ENCODE data around the gene CLEC16A. TPM values are rescaled to one million over a fixed set of nuclear protein-coding genes. Genes with fewer than 3 reads are reported as not detected.
"Not testable (repeated sequence)": the region's sequence is repeated elsewhere in the genome, so short reads cannot be mapped to it uniquely, and the experiment has no call there.

CLEC16A gene
- total RNA-seq, 1 donor from 2014 or later: 57.6 TPM

DNA sequence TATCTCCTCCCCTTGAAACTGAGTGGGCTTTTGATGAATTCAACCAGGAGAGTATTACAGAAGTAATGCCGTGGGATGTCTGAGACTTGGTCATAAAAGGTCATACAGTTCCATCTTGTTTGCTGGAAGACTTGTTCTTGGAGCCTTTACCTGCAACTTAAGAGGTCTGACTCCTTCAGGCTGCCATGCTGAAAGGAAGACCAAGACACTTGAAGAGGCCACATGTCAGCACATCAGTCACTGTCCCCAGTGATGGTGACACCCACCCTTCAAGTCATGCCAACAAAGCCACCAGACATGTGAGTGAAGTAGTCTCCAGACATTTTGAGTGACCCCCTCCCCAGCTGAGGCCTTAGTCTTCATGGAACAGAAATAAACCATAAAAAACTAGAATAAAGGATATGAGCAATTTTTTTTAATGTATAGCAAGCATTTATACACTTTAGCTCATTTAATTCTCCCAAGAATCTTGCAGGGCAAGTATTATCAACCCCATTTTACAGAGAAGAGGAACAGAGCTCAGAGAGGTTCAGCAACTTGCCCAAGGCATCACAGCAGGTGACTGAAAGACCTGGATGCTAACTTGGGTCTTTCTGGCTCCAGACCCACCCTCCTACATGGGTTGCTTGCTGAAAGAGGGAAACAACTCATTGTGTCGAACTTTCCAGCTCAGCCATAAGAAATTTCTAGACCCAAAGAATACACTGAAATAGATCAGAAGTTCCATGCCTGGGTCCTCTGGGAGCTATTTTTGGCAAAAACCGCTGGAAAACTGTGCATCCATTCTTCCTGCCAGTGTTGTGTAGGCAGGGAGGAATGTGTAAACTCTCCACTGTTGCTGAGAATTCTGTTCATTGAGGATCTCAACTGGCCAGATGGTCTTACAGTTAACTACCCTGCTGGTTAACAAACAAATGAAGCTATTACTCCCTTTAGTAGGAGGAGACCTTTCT, 273.6 kb downstream of the CLEC16A start:
- Mint-ChIP-seq H3K36me3 (ENCODE audit: low read depth) (no peaks in the 10 kb centered on the region), H3K4me1 (peaks cover 12% of the 10 kb centered on the region), H3K9me3 (peaks cover 9% of the 10 kb centered on the region), H3K4me3 (no peak overlapping the region), H3K27me3 (no peaks in the 10 kb centered on the region), H3K27ac (no peak overlapping the region)
- POLR2A ChIA-PET: interaction anchor here (0.6 to 1.6 kb wide), 3 partner anchors 9 to 134 kb away, joined by 3 to 6 read pairs (median 3); no protein-coding TSS in a partner anchor
- intact Hi-C loops (cut with micrococcal nuclease): no loop called here
- no peak for ATAC-seq (ENCODE audit: low read depth)
- CTCF ChIA-PET: interaction anchor here (0.9 to 1.8 kb wide), 3 partner anchors 10 to 38 kb away, joined by 3 to 7 read pairs (median 4); partner anchors contain the start of gene SOCS1
- TF ChIP-seq, protein P1, sequence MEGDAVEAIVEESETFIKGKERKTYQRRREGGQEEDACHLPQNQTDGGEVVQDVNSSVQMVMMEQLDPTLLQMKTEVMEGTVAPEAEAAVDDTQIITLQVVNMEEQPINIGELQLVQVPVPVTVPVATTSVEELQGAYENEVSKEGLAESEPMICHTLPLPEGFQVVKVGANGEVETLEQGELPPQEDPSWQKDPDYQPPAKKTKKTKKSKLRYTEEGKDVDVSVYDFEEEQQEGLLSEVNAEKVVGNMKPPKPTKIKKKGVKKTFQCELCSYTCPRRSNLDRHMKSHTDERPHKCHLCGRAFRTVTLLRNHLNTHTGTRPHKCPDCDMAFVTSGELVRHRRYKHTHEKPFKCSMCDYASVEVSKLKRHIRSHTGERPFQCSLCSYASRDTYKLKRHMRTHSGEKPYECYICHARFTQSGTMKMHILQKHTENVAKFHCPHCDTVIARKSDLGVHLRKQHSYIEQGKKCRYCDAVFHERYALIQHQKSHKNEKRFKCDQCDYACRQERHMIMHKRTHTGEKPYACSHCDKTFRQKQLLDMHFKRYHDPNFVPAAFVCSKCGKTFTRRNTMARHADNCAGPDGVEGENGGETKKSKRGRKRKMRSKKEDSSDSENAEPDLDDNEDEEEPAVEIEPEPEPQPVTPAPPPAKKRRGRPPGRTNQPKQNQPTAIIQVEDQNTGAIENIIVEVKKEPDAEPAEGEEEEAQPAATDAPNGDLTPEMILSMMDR (IDR thresholded peaks at IDR 0.05): no peak
- no peak for DNase-seq

DNA sequence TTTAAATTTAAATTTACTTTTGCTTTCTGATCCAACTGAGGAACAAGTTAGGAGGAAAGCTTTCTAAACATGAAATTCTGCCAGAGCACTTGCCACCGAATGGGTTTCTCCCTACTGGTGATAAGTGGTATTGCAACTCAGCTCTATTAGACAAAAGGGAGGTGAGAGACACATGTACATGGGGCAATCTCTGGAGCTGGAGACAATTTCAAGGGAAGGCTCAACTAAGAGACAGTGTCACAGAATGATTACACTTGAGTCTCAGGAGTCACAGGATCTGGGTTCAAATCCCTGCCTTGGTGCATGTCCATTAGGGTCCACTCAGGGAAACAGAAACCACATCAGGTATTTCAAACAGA, 274.2 kb downstream of the CLEC16A start:
- H3K4me3 Mint-ChIP-seq: no peak overlapping the region
- H3K36me3 Mint-ChIP-seq (ENCODE audit: low read depth): no peaks in the 10 kb centered on the region
- intact Hi-C loops (cut with micrococcal nuclease): no loop called here
- no peak overlapping the region for H3K27ac Mint-ChIP-seq
- TF ChIP-seq, protein P1 (IDR thresholded peaks at IDR 0.05): no peak
- peaks cover 9% of the 10 kb centered on the region for H3K9me3 Mint-ChIP-seq
- no peaks in the 10 kb centered on the region for H3K27me3 Mint-ChIP-seq
- peaks cover 12% of the 10 kb centered on the region for H3K4me1 Mint-ChIP-seq
- POLR2A ChIA-PET: interaction anchor here (0.6 to 1.6 kb wide), 3 partner anchors 9 to 133 kb away, joined by 3 to 6 read pairs (median 3); no protein-coding TSS in a partner anchor
- CTCF ChIA-PET: interaction anchor here (0.9 to 1.8 kb wide), 3 partner anchors 11 to 37 kb away, joined by 3 to 7 read pairs (median 4); partner anchors contain the start of gene SOCS1
- DNase-seq (no peak), ATAC-seq (ENCODE audit: low read depth) (no peak)

DNA sequence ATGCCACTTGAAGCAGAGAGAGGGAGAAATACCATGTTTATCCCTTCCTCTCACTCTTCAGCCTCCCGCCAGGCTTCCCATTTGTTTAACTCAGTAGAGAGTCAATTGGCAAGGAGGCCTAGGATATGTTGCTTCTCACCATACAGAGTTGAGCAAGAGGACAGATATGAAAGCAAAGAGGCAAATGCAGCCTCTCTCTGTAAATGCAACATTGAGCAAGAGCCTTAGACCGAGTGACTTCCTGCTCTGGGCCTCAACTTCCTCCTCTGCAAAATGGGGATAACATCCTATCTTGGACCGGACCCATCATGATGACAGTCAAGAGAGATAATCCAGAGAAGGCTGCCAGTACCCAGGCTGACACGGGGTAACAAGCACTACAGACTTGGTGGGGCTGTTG, 274.8 kb downstream of the CLEC16A start:
- CTCF ChIA-PET: interaction anchor here (1.3 to 1.8 kb wide), 2 partner anchors 11 to 36 kb away, joined by 4 to 7 read pairs; partner anchors contain the start of gene SOCS1
- no peak for ATAC-seq (ENCODE audit: low read depth)
- POLR2A ChIA-PET: interaction anchor here (1.3 to 1.6 kb wide), 2 partner anchors 10 to 12 kb away, joined by 3 to 6 read pairs; no protein-coding TSS in a partner anchor

DNA sequence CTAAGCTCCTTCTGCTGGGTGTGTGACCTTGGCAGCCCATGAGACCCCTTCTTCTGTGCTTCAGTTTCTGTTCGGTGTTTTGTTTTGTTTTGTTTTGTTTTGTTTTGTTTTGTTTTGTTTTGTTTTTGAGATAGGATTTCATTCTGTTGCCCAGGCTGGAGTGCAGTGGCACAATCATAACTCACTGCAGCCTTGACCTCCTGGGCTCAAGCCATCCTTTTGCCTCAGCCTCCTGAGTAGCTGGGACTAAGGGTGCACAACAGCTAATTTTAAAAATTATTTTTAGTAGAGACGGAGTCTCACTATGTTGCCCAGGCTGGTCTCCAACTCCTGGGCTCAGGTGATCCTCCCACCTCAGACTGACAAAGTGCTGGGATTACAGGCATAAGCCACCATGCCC, 276.1 kb downstream of the CLEC16A start:
- intact Hi-C loops (cut with micrococcal nuclease); H3K36me3 Mint-ChIP-seq (ENCODE audit: low read depth); ATAC-seq (ENCODE audit: low read depth); H3K27me3 Mint-ChIP-seq; DNase-seq; H3K4me3 Mint-ChIP-seq; H3K27ac Mint-ChIP-seq; CTCF ChIA-PET; H3K9me3 Mint-ChIP-seq: not testable (repeated sequence)
- H3K4me1 Mint-ChIP-seq: peaks cover 29% of the 10 kb centered on the region
- POLR2A ChIA-PET: interaction anchor here (0.6 kb wide), 1 partner anchor 99 kb away, joined by 9 read pairs; no protein-coding TSS in a partner anchor

More for the DNA sequence above, 274.8 kb downstream of the CLEC16A start:
- Mint-ChIP-seq H3K4me3 (no peak overlapping the region), H3K4me1 (peaks cover 16% of the 10 kb centered on the region), H3K27ac (no peak overlapping the region), H3K9me3 (peaks cover 9% of the 10 kb centered on the region), H3K27me3 (no peaks in the 10 kb centered on the region), H3K36me3 (ENCODE audit: low read depth) (no peaks in the 10 kb centered on the region)
- intact Hi-C loops (cut with micrococcal nuclease): no loop called here
- TF ChIP-seq, protein P1 (IDR thresholded peaks at IDR 0.05): no peak
- no peak for DNase-seq

DNA sequence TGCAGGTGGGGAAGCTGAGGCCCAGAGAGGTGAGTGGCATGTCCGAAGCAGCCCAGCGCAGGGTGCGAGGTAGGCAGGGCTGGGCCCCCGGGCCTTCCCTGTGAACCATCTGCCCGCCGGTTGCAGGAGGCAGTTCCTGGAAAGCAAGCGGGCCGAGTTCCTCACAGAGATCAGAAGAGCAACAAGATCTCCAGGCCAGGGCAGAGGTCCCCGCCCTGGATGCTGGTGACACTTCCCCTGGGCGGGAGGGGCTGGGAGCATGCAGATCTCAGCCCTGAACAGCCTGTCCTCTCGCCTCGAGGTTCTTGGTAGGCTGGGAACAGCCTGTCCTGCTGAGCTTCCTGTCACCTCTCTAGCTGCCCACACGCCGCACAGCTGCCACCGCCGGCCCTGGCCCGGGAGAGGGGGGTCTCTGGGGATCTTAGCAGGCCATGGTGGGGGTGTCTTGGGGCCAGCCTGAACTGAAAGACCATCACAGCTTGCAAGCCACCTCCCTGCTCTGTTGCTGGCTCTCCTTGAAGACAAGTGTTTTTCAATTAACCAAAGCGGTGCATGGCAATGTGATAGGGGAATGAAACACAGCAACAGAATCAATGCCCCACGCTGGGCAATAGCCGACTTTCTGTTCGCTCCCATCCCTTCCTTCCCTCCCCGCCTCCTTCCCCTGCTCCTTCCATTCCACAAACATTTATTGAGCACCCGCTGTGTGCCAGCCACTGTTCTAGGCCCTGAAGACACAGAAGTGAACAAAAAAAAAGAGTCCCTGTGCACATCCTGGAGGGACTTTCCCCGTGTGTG, 279.9 kb downstream of the CLEC16A start:
- H3K4me1 Mint-ChIP-seq: peaks cover 37% of the 10 kb centered on the region
- DNase-seq: peak; percentile 34
- H3K27ac Mint-ChIP-seq: peak overlapping the region; percentile 83
- POLR2A ChIA-PET: interaction anchor here (0.6 to 4.2 kb wide), 35 partner anchors 9 to 923 kb away, joined by 3 to 79 read pairs (median 6); partner anchors contain the start of gene SOCS1
- H3K4me3 Mint-ChIP-seq: peak overlapping the region; percentile 69
- peak; percentile 31 for ATAC-seq (ENCODE audit: low read depth)
- CTCF ChIA-PET: interaction anchor here (0.6 to 2.1 kb wide), 6 partner anchors 12 to 147 kb away, joined by 3 to 21 read pairs (median 3); partner anchors contain the start of gene SOCS1
- no peaks in the 10 kb centered on the region for H3K27me3 Mint-ChIP-seq
- no peaks in the 10 kb centered on the region for H3K36me3 Mint-ChIP-seq (ENCODE audit: low read depth)
- no peaks in the 10 kb centered on the region for H3K9me3 Mint-ChIP-seq
- TF ChIP-seq, protein P1 (IDR thresholded peaks at IDR 0.05): no peak
- intact Hi-C loops (cut with micrococcal nuclease): loop anchor here (2.0 kb wide), 1 partner anchor 21 kb away; no protein-coding TSS in a partner anchor
